GM12878 (cell line): ENCODE results near the gene C3. TPM values are rescaled to one million over a fixed set of nuclear protein-coding genes. Genes with fewer than 3 reads are reported as not detected.

Experiments used
- ESRRA ChIP-seq: IDR thresholded peaks from 2 replicates; pipeline ENCODE4 v1.6.1; 2012; ENCODE audit warnings: mild to moderate bottlenecking, low read length, improper control_type of control experiment
- FOXM1 ChIP-seq: IDR thresholded peaks from 2 replicates; pipeline ENCODE4 v1.6.1; 2012; ENCODE audit warnings: low read depth, mild to moderate bottlenecking, inconsistent platforms, low read length, moderate library complexity
- IRF4 ChIP-seq: IDR thresholded peaks from 2 replicates; pipeline ENCODE4 v1.6.1; 2011; ENCODE audit warnings: low read depth, low read length
- KDM1A ChIP-seq: fragments of 200-600 bp; sonication (generic); IDR thresholded peaks from 2 replicates; pipeline ENCODE4 v1.6.1; 2016; ENCODE audit warnings: borderline replicate concordance
- MTA3 ChIP-seq: IDR thresholded peaks from 2 replicates; pipeline ENCODE4 v1.6.1; 2012; ENCODE audit warnings: low read length, inconsistent platforms, borderline replicate concordance
- MXI1 ChIP-seq: fragments of 150-350 bp; IDR thresholded peaks from 2 replicates; pipeline ENCODE4 v1.6.1; 2011; ENCODE audit warnings: low read depth, mild to moderate bottlenecking, inconsistent platforms, low read length, improper control_type of control experiment
- NKRF ChIP-seq: fragments of 450-650 bp; conservative IDR thresholded peaks from 2 replicates; pipeline ENCODE4 v1.6.1; 2017; ENCODE audit warnings: mild to moderate bottlenecking, moderate library complexity
- NRF1 ChIP-seq: conservative IDR thresholded peaks from 2 replicates; pipeline ENCODE4 v1.6.1; 2011; ENCODE audit warnings: mild to moderate bottlenecking, low read depth, low read length, improper control_type of control experiment
- PAX5 ChIP-seq: IDR thresholded peaks from 2 replicates; pipeline ENCODE4 v1.6.1; 2011; ENCODE audit warnings: low read depth, low read length, borderline replicate concordance
- PAX8 ChIP-seq: fragments of 450-650 bp; IDR thresholded peaks from 2 replicates; pipeline ENCODE4 v1.6.1; 2017; ENCODE audit warnings: mild to moderate bottlenecking, moderate library complexity
- POLR2A ChIP-seq: IDR thresholded peaks from 2 replicates; pipeline ENCODE4 v1.6.1; 2011; ENCODE audit warnings: low read depth, mild to moderate bottlenecking, low read length
- SMARCA5 ChIP-seq: fragments of 450-650 bp; IDR thresholded peaks from 2 replicates; pipeline ENCODE4 v1.6.1; 2017; ENCODE audit warnings: mild to moderate bottlenecking
- SREBF1 ChIP-seq: IDR thresholded peaks from 2 replicates; pipeline ENCODE4 v1.6.1; 2012; ENCODE audit warnings: mild to moderate bottlenecking, low read length
- SREBF2 ChIP-seq: IDR thresholded peaks from 2 replicates; pipeline ENCODE4 v1.6.1; 2012; ENCODE audit warnings: mild to moderate bottlenecking, low read length
- TCF3 ChIP-seq: IDR thresholded peaks from 2 replicates; pipeline ENCODE4 v1.6.1; 2012; ENCODE audit warnings: low read depth, mild to moderate bottlenecking, low read length, borderline replicate concordance; ENCODE audit not compliant: insufficient read depth
- ZNF274 ChIP-seq: IDR thresholded peaks from one replicate; pipeline ENCODE4 v1.8.0; 2011; ENCODE audit not compliant: insufficient read length, insufficient read depth
- polyA plus RNA-seq, 11 experiments: library from polyadenylated mRNA; depleted of rRNA in 4 of 11; unstranded in 6 of 11; stranded (reverse) in 5 of 11; fragments of >200 nt; fragmentation: Nextera tagmentation in 4 of 11; fragmentation: Illumina TruSeq in 1 of 11; extraction: Ambion mirVana in 4 of 11; extraction: Trizol in 1 of 11; gene quantifications; 1 replicate in 1 of 11; 2 replicates in 10 of 11; pipeline versions ENCODE4 v1.2.1 to v1.2.3, GENCODE V29; 2011 to 2016; ENCODE audit warnings: inconsistent platforms in 2 of 11, missing spikeins in 2 of 11, low read depth in 1 of 11
- total RNA-seq, 4 experiments: library from RNA; depleted of rRNA in 3 of 4; stranded (reverse); fragments of >200 nt in 3 of 4; fragmentation: Illumina TruSeq in 1 of 4; extraction: Trizol in 1 of 4; gene quantifications; 2 replicates each; pipeline versions ENCODE4 v1.2.1 to v1.2.3, GENCODE V29; 2013 to 2021
- TF ChIP-seq, protein P1 (sequence below): IDR thresholded peaks from 2 replicates; pipeline ENCODE4 v1.6.1; 2011; ENCODE audit warnings: borderline replicate concordance, low read depth, mild to moderate bottlenecking, moderate library complexity, mixed read lengths, low read length; ENCODE audit not compliant: insufficient read depth; ENCODE audit errors: extremely low read length
- TF ChIP-seq, protein P2 (sequence below): fragments of 450-650 bp; formaldehyde crosslinking; IDR thresholded peaks from 2 replicates; pipeline ENCODE4 v1.5.0; 2022; ENCODE audit warnings: mild to moderate bottlenecking, missing genetic modification characterization
- TF ChIP-seq, protein P3 (sequence below): fragments of 450-650 bp; IDR thresholded peaks from 2 replicates; pipeline ENCODE4 v1.6.1; 2016; ENCODE audit warnings: mild to moderate bottlenecking
- TF ChIP-seq, protein P4 (sequence below): fragments of 450-650 bp; IDR thresholded peaks from 2 replicates; pipeline ENCODE4 v1.6.1; 2017; ENCODE audit warnings: antibody characterized with exemption, mild to moderate bottlenecking, moderate library complexity

The C3 gene
- total and polyA plus RNA-seq, 10 of the 15 experiments (the other 5 are each of a cell fraction or from before 2014, with no cell fraction given): 0.20 to 6.7 (median 0.72) TPM

DNA sequence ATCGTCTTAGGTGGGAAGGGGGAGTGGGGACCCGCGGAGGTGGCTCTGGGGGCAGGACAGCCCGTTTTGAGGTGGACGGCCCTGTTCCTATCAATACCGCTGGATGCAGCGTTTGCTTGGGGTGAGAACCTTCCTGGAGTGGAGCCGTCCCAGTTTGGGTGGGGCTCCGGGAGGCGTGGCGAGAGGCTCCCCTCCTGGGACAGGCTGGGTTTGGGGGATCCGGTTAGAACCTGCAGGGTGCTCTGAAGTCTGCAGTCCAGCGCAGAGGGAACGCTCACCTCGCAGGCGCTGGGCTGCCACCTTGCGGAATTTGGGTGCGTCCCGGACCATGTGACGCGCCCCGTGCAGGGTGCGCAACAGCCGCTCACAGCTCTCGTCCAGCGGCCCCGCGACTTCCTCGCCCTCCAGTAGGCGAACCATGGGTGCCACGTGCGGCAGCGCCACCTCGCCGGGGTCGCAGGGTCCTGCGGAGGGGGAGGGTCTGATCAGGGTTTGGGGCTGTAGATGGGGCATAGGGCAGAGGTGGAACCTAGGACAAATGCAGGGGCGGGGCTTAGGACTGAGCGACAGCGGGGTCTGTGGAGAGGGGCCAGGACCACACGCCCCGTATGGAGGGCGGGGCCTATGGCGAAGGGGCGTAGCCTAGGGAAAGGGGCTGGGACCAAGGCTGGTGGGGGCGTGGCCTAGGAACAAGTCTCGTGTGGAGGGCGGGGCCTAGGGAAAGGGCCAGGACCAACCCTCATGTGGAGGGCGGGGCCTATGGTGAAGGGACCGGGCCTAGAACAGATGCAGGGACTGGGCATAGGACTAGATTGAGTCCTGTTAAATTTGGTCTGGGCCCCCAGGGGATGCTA, 33.0 kb upstream of the C3 start (continued):
- TF ChIP-seq ESRRA (no peak), NRF1 (0 out of 2 replicates have a peak, but pooled peaks have one; percentile 4), POLR2A (peak; percentile 80), KDM1A (no peak), FOXM1 (no peak), PAX8 (no peak), MTA3 (no peak), MXI1 (peak; percentile 86), PAX5 (peak; percentile 35; the same call in 1 of the 2 replicates), NKRF (peak; percentile 66), TCF3 (0 out of 2 replicates have a peak, but pooled peaks have one; percentile 54), ZNF274 (no peak), SMARCA5 (peak; percentile 76), IRF4 (no peak), SREBF2 (no peak), SREBF1 (no peak)
- TF ChIP-seq, protein P1, sequence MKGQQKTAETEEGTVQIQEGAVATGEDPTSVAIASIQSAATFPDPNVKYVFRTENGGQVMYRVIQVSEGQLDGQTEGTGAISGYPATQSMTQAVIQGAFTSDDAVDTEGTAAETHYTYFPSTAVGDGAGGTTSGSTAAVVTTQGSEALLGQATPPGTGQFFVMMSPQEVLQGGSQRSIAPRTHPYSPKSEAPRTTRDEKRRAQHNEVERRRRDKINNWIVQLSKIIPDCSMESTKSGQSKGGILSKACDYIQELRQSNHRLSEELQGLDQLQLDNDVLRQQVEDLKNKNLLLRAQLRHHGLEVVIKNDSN: peak; percentile 90
- TF ChIP-seq, protein P2, sequence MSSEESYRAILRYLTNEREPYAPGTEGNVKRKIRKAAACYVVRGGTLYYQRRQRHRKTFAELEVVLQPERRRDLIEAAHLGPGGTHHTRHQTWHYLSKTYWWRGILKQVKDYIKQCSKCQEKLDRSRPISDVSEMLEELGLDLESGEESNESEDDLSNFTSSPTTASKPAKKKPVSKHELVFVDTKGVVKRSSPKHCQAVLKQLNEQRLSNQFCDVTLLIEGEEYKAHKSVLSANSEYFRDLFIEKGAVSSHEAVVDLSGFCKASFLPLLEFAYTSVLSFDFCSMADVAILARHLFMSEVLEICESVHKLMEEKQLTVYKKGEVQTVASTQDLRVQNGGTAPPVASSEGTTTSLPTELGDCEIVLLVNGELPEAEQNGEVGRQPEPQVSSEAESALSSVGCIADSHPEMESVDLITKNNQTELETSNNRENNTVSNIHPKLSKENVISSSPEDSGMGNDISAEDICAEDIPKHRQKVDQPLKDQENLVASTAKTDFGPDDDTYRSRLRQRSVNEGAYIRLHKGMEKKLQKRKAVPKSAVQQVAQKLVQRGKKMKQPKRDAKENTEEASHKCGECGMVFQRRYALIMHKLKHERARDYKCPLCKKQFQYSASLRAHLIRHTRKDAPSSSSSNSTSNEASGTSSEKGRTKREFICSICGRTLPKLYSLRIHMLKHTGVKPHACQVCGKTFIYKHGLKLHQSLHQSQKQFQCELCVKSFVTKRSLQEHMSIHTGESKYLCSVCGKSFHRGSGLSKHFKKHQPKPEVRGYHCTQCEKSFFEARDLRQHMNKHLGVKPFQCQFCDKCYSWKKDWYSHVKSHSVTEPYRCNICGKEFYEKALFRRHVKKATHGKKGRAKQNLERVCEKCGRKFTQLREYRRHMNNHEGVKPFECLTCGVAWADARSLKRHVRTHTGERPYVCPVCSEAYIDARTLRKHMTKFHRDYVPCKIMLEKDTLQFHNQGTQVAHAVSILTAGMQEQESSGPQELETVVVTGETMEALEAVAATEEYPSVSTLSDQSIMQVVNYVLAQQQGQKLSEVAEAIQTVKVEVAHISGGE (CRISPR knock-in tag): no peak
- TF ChIP-seq, protein P3, sequence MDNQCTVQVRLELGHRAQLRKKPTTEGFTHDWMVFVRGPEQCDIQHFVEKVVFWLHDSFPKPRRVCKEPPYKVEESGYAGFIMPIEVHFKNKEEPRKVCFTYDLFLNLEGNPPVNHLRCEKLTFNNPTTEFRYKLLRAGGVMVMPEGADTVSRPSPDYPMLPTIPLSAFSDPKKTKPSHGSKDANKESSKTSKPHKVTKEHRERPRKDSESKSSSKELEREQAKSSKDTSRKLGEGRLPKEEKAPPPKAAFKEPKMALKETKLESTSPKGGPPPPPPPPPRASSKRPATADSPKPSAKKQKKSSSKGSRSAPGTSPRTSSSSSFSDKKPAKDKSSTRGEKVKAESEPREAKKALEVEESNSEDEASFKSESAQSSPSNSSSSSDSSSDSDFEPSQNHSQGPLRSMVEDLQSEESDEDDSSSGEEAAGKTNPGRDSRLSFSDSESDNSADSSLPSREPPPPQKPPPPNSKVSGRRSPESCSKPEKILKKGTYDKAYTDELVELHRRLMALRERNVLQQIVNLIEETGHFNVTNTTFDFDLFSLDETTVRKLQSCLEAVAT: no peak
- TF ChIP-seq, protein P4, sequence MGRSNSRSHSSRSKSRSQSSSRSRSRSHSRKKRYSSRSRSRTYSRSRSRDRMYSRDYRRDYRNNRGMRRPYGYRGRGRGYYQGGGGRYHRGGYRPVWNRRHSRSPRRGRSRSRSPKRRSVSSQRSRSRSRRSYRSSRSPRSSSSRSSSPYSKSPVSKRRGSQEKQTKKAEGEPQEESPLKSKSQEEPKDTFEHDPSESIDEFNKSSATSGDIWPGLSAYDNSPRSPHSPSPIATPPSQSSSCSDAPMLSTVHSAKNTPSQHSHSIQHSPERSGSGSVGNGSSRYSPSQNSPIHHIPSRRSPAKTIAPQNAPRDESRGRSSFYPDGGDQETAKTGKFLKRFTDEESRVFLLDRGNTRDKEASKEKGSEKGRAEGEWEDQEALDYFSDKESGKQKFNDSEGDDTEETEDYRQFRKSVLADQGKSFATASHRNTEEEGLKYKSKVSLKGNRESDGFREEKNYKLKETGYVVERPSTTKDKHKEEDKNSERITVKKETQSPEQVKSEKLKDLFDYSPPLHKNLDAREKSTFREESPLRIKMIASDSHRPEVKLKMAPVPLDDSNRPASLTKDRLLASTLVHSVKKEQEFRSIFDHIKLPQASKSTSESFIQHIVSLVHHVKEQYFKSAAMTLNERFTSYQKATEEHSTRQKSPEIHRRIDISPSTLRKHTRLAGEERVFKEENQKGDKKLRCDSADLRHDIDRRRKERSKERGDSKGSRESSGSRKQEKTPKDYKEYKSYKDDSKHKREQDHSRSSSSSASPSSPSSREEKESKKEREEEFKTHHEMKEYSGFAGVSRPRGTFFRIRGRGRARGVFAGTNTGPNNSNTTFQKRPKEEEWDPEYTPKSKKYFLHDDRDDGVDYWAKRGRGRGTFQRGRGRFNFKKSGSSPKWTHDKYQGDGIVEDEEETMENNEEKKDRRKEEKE: no peak
